ENCODE measurements around the gene CCL24.
"Not testable (repeated sequence)": the region's sequence is repeated elsewhere in the genome, so short reads cannot be mapped to it uniquely, and the experiment has no call there.

The CCL24 gene

GRCh38 chr7:75813781-75814236 is at the start of gene CCL24:
TSS of gene CCL24 (minus strand) at chr7:75813806. CDS start at chr7:75813715, 91 bp downstream.
- H3K27me3 ChIP-seq (ENCODE audit: control insufficient read depth, insufficient read depth, low read length), result no peaks in the 10 kb centered on the region
- no peaks in the 10 kb centered on the region for H3K4me1 ChIP-seq (ENCODE audit: control insufficient read depth, insufficient read depth, low read length)
- H3K27ac ChIP-seq (ENCODE audit: low read depth, low read length), result no peak within 1 kb of the TSS
- H3K36me3 ChIP-seq (ENCODE audit: control insufficient read depth, insufficient read depth, low read length), result no peaks in the 10 kb centered on the region
- no peak within 1 kb of the TSS for H3K4me3 ChIP-seq (ENCODE audit: low read depth, low read length)
- H3K9ac ChIP-seq (ENCODE audit: low read depth, low read length), result no peak within 1 kb of the TSS
- H3K9me3 ChIP-seq (ENCODE audit: control insufficient read depth, insufficient read depth, low read length), result no peaks in the 10 kb centered on the region

GRCh38 chr7:75861636-75862035 is 48.0 kb upstream of the CCL24 start:
- Histone ChIP-seq H3K36me3 (ENCODE audit: control insufficient read depth, insufficient read depth, low read length) (no peaks in the 10 kb centered on the region), H3K4me1 (ENCODE audit: control insufficient read depth, insufficient read depth, low read length) (no peaks in the 10 kb centered on the region), H3K27me3 (ENCODE audit: control insufficient read depth, insufficient read depth, low read length) (no peaks in the 10 kb centered on the region), H3K27ac (ENCODE audit: low read depth, low read length) (no peak overlapping the region), H3K9me3 (ENCODE audit: control insufficient read depth, insufficient read depth, low read length) (no peaks in the 10 kb centered on the region), H3K4me3 (ENCODE audit: low read depth, low read length) (no peak overlapping the region), H3K9ac (ENCODE audit: low read depth, low read length) (no peak overlapping the region)

GRCh38 chr7:75858410-75858809 is 44.8 kb upstream of the CCL24 start:
- H3K4me1 ChIP-seq (ENCODE audit: control insufficient read depth, insufficient read depth, low read length), result no peaks in the 10 kb centered on the region
- no peak overlapping the region for H3K27ac ChIP-seq (ENCODE audit: low read depth, low read length)
- no peaks in the 10 kb centered on the region for H3K36me3 ChIP-seq (ENCODE audit: control insufficient read depth, insufficient read depth, low read length)

GRCh38 chr7:75856536-75856935 is 42.9 kb upstream of the CCL24 start:
- Histone ChIP-seq H3K27me3 (ENCODE audit: control insufficient read depth, insufficient read depth, low read length) (no peaks in the 10 kb centered on the region), H3K9ac (ENCODE audit: low read depth, low read length) (no peak overlapping the region), H3K4me3 (ENCODE audit: low read depth, low read length) (no peak overlapping the region), H3K4me1 (ENCODE audit: control insufficient read depth, insufficient read depth, low read length) (no peaks in the 10 kb centered on the region), H3K27ac (ENCODE audit: low read depth, low read length) (no peak overlapping the region), H3K36me3 (ENCODE audit: control insufficient read depth, insufficient read depth, low read length) (no peaks in the 10 kb centered on the region), H3K9me3 (ENCODE audit: control insufficient read depth, insufficient read depth, low read length) (no peaks in the 10 kb centered on the region)

More at GRCh38 chr7:75858410-75858809, 44.8 kb upstream of the CCL24 start:
- no peak overlapping the region for H3K9ac ChIP-seq (ENCODE audit: low read depth, low read length)
- H3K4me3 ChIP-seq (ENCODE audit: low read depth, low read length), result no peak overlapping the region
- H3K27me3 ChIP-seq (ENCODE audit: control insufficient read depth, insufficient read depth, low read length), result no peaks in the 10 kb centered on the region
- H3K9me3 ChIP-seq (ENCODE audit: control insufficient read depth, insufficient read depth, low read length), result no peaks in the 10 kb centered on the region

GRCh38 chr7:75854813-75855345 is 41.3 kb upstream of the CCL24 start:
- not testable (repeated sequence) for H3K9me3 ChIP-seq (ENCODE audit: control insufficient read depth, insufficient read depth, low read length); H3K4me3 ChIP-seq (ENCODE audit: low read depth, low read length); H3K36me3 ChIP-seq (ENCODE audit: control insufficient read depth, insufficient read depth, low read length); H3K4me1 ChIP-seq (ENCODE audit: control insufficient read depth, insufficient read depth, low read length); H3K27me3 ChIP-seq (ENCODE audit: control insufficient read depth, insufficient read depth, low read length); H3K9ac ChIP-seq (ENCODE audit: low read depth, low read length); H3K27ac ChIP-seq (ENCODE audit: low read depth, low read length)

- Histone ChIP-seq H3K9me3 (ENCODE audit: control insufficient read depth, insufficient read depth, low read length) (no peaks in the 10 kb centered on the region), H3K27me3 (ENCODE audit: control insufficient read depth, insufficient read depth, low read length) (no peaks in the 10 kb centered on the region), H3K4me1 (ENCODE audit: control insufficient read depth, insufficient read depth, low read length) (no peaks in the 10 kb centered on the region), H3K27ac (ENCODE audit: low read depth, low read length) (no peak overlapping the region), H3K36me3 (ENCODE audit: control insufficient read depth, insufficient read depth, low read length) (no peaks in the 10 kb centered on the region), H3K9ac (ENCODE audit: low read depth, low read length) (no peak overlapping the region), H3K4me3 (ENCODE audit: low read depth, low read length) (no peak overlapping the region)
These were observed 40.6 kb upstream of the CCL24 start for GRCh38 chr7:75854233-75854632.

GRCh38 chr7:75850235-75850634 is 36.6 kb upstream of the CCL24 start:
- no peak overlapping the region for H3K9ac ChIP-seq (ENCODE audit: low read depth, low read length)
- no peaks in the 10 kb centered on the region for H3K4me1 ChIP-seq (ENCODE audit: control insufficient read depth, insufficient read depth, low read length)
- H3K4me3 ChIP-seq (ENCODE audit: low read depth, low read length), result no peak overlapping the region
- no peaks in the 10 kb centered on the region for H3K27me3 ChIP-seq (ENCODE audit: control insufficient read depth, insufficient read depth, low read length)
- H3K27ac ChIP-seq (ENCODE audit: low read depth, low read length), result no peak overlapping the region
- no peaks in the 10 kb centered on the region for H3K36me3 ChIP-seq (ENCODE audit: control insufficient read depth, insufficient read depth, low read length)
- no peaks in the 10 kb centered on the region for H3K9me3 ChIP-seq (ENCODE audit: control insufficient read depth, insufficient read depth, low read length)

- H3K27ac ChIP-seq (ENCODE audit: low read depth, low read length), result no peak overlapping the region
- H3K9me3 ChIP-seq (ENCODE audit: control insufficient read depth, insufficient read depth, low read length), result no peaks in the 10 kb centered on the region
- H3K4me1 ChIP-seq (ENCODE audit: control insufficient read depth, insufficient read depth, low read length), result no peaks in the 10 kb centered on the region
- no peak overlapping the region for H3K9ac ChIP-seq (ENCODE audit: low read depth, low read length)
- no peak overlapping the region for H3K4me3 ChIP-seq (ENCODE audit: low read depth, low read length)
- H3K27me3 ChIP-seq (ENCODE audit: control insufficient read depth, insufficient read depth, low read length), result no peaks in the 10 kb centered on the region
- no peaks in the 10 kb centered on the region for H3K36me3 ChIP-seq (ENCODE audit: control insufficient read depth, insufficient read depth, low read length)
These were observed 36.0 kb upstream of the CCL24 start for GRCh38 chr7:75849573-75849972.

- H3K27ac ChIP-seq (ENCODE audit: low read depth, low read length), result no peak overlapping the region
- no peak overlapping the region for H3K4me3 ChIP-seq (ENCODE audit: low read depth, low read length)
- H3K36me3 ChIP-seq (ENCODE audit: control insufficient read depth, insufficient read depth, low read length), result no peaks in the 10 kb centered on the region
- no peaks in the 10 kb centered on the region for H3K27me3 ChIP-seq (ENCODE audit: control insufficient read depth, insufficient read depth, low read length)
- no peaks in the 10 kb centered on the region for H3K4me1 ChIP-seq (ENCODE audit: control insufficient read depth, insufficient read depth, low read length)
- H3K9me3 ChIP-seq (ENCODE audit: control insufficient read depth, insufficient read depth, low read length), result no peaks in the 10 kb centered on the region
- no peak overlapping the region for H3K9ac ChIP-seq (ENCODE audit: low read depth, low read length)
These were observed 34.1 kb upstream of the CCL24 start for GRCh38 chr7:75847707-75848106.

- H3K4me3 ChIP-seq (ENCODE audit: low read depth, low read length); H3K36me3 ChIP-seq (ENCODE audit: control insufficient read depth, insufficient read depth, low read length); H3K4me1 ChIP-seq (ENCODE audit: control insufficient read depth, insufficient read depth, low read length); H3K27me3 ChIP-seq (ENCODE audit: control insufficient read depth, insufficient read depth, low read length); H3K9ac ChIP-seq (ENCODE audit: low read depth, low read length); H3K27ac ChIP-seq (ENCODE audit: low read depth, low read length); H3K9me3 ChIP-seq (ENCODE audit: control insufficient read depth, insufficient read depth, low read length): not testable (repeated sequence)
These were observed 31.5 kb upstream of the CCL24 start for GRCh38 chr7:75845132-75845531.

GRCh38 chr7:75844158-75844557 is 30.6 kb upstream of the CCL24 start:
- Histone ChIP-seq H3K4me1 (ENCODE audit: control insufficient read depth, insufficient read depth, low read length) (no peaks in the 10 kb centered on the region), H3K9me3 (ENCODE audit: control insufficient read depth, insufficient read depth, low read length) (no peaks in the 10 kb centered on the region), H3K9ac (ENCODE audit: low read depth, low read length) (no peak overlapping the region), H3K4me3 (ENCODE audit: low read depth, low read length) (no peak overlapping the region), H3K27me3 (ENCODE audit: control insufficient read depth, insufficient read depth, low read length) (no peaks in the 10 kb centered on the region), H3K36me3 (ENCODE audit: control insufficient read depth, insufficient read depth, low read length) (no peaks in the 10 kb centered on the region), H3K27ac (ENCODE audit: low read depth, low read length) (no peak overlapping the region)

Measured in HUES48 (cell line).